ENCODE measurements around the gene RCOR1. TPM values are rescaled to one million over a fixed set of nuclear protein-coding genes. Genes with fewer than 3 reads are reported as not detected.
"Not testable (repeated sequence)": the region's sequence is repeated elsewhere in the genome, so short reads cannot be mapped to it uniquely, and the experiment has no call there.

RCOR1 gene
- polyA plus RNA-seq, 4 donors = 37.5 to 42.2 (median 40.7) TPM

DNA sequence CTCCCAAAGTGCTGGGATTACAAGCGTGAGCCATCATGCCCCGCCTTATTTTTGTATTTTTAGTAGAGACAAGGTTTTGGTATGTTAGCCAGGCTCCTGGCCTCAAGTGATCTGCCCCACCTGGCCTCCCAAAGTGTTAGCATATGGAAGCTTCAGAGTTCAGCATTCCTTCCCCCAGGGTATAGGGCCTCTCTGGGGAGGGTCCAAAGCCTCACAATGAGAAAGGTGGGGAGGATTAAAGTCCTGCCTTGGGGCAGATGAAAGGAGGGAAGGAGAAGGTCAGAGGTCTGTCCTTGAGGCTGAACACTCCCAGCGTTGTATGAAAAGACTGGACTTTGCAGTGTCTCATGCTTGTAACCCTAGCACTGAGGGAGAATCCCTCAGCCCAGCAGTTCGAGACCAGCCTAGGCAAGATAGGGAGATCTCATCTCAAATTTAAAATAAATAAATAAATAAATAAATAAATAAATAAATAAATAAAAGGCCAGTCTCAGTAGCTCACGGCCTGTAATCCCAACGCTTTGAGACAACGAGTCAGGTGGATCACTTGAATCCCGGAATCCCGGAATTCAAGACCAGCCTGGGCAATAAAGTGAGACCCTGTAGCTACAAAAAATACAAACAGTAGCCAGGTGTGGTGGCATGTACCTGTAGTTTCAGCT, 22.0 kb upstream of the RCOR1 start:
- DNase-seq (ENCODE audit: low read depth in 4 of 4, low spot score in 3 of 4) = no peak

DNA sequence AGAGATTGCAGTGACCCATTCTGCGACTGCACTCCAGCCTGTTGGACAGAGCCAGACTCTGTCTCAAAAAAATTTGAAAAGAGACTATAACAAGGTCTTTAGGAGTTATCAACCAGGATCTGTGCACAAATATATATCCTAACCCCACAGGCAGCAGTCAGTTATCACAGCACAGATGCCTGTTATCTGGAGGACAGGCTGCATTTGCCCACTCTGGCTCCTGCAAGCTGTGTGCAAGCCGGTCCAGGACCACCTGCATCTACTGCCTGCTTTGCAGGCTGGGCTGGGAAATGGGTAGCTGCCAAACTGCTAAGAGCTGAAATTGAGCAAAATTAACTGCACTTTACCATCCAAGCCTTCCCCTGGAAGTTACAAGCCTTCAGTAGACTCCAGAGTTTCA, 21.4 kb upstream of the RCOR1 start:
- no peak for DNase-seq (ENCODE audit: low read depth in 4 of 4, low spot score in 3 of 4)

DNA sequence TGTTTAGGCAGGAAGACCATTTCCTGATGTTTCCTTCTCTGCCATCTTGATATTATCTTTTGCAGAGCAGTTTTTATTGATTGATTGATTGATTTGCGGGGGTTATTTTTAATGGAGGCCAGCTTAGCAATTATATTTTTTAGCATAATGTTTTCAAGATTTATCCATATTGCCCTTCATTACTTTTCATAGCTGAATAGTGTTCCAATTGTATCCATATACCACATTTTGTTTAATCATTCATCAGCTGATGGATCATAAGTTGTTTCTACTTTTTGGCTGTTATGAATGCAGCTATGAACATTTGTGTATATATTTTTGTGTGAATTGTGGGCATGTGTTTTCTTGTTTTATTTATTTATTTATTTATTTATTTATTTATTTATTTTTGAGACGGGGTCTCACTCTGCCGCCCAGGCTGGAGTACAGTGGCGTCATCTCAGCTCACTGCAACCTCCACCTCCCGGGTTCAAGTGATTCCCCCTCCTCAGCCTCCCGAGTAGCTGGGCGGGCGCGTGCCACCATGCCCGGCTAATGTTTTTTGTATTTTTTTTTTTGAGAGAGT, 20.9 kb upstream of the RCOR1 start:
- DNase-seq (ENCODE audit: low read depth in 4 of 4, low spot score in 3 of 4) = no peak

DNA sequence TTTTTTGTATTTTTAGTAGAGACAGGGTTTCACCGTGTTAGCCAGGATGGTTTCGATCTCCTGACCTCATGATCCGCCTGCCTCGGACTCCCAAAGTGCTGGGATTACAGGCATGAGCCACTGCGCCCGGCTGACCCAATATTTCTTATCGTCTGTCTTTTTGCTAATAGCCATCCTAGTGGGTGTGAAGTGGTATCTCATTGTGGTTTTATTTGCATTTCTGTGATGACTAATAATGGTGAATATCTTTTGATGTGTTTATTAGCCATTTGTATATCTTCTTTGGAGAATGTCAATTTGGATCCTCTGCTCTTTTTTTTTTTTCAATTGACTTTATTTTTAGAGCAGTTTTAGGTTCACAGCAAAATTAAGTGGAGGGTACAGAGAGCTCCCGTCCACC, 19.3 kb upstream of the RCOR1 start:
- not testable (repeated sequence) for DNase-seq (ENCODE audit: low read depth in 4 of 4, low spot score in 3 of 4)

DNA sequence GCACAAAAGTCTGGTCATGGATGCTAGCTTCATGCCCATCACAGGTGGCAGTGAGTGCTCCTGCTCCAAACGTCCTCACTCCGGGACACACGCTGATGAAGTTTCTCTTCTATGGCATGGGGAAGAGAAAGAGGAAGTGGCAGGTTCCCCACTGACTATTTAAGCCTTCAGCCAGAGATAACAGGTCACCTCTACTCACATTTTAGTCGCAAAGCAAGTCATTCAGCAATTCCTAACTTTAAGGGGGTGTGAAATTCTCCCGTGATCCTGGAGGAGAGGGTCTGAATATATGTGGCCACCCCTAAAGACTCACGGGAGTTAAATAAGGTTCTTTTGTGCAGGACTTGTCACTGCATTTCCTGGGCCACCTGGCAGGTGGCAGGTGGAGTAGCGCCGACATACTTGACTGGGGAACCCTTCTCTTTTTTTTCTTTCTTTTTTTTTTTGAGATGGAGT, 18.8 kb upstream of the RCOR1 start:
- no peak for DNase-seq (ENCODE audit: low read depth in 4 of 4, low spot score in 3 of 4)

DNA sequence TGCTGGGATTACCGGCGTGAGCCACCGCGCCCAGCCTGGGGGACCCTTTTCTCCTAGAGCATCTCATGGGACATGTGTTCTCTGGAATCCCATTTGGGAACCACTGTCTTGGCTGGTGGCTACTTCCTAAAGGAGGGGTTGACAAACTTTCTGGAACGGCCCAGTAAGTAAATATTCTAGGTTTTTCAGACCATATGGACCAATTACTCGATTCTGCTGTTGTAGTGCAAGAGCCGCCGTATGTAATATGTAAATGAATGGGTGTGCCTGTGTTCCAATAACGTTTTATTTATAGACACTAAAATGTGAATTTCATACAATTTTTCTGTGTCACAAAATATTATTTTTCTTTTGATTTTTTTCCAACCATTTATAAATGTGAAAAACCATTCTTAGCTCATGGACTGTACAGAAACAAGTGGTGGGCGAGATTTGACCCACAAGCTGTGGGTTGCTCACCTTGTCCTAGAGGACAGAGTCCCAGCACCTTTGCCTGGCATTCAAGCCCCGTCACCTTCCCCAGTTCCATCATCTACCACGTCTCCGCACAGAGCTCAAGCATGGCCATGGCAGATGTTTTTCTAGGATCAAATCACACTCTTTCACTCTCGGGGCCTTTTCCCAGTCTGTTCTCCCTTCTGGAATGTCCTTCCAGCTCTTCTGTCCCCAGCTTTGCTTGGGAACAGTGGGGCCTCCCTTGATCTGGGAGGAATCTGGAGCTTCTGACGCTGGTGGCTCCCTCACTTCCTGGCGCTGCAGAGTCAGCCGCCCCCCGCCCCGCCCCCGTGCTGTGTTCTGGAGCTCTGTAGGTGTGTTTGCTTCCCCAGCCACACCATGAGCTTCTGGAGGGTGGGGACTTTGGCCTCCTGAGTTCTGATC, 17.9 kb upstream of the RCOR1 start:
- no peak for DNase-seq (ENCODE audit: low read depth in 4 of 4, low spot score in 3 of 4)

DNA sequence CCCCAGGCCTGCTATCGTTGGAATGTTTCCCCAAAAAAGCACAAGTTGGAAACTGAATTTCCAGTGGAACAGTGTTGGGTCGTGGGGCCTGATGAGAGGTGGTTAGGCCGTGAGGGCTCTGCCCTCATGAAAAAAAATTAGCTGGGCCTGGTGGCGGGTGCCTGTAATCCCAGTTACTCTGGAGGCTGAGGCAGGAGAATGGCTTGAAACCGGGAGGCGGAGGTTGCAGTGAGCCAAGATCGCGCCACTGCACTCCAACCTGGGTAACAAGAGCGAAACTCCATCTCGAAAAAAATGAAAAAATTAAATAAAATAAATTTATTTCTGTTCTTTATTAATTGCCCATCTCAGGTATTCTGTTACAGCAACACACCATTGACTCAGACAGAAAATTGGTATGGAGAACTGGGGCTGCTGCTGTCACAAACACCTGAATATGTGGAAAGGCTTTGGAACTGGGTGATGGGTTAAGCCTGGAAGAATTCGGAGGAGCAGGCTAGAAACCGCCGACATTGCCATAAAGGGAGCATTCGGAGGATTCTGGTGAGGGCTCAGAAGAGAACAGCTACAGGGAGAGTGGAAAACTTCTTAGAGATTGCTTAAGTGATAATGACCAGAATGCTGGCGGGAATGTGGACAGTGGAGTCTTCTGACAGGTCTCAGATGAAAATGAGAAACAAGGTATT, 17.1 kb upstream of the RCOR1 start:
- no peak for DNase-seq (ENCODE audit: low read depth in 4 of 4, low spot score in 3 of 4)

DNA sequence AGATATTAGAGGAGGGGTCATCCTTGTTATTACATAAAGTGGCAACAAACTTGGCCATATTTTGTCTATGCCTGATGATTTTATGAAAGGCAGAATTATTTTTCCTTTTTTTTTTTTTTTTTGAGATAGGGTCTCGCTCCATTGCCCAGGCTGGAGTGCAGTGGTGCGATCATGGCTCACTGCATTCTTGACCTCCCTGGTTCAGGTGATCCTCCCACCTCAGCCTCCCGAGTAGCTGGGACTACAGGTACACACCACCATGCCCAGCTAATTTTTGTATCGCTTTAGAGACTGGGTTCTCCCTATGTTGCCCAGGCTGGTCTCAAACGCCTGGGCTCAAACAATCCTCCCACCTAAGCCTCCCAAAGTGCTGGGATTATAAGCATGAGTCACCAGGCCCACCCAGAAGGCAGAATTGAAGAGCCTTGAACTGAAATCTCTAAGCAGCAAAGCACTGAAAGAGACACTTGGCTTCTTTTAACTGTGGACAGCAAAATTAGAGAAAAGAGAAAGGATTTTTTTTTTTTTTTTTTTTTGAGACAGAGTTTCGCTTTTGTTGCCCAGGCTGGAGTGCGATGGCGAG, 16.5 kb upstream of the RCOR1 start:
- not testable (repeated sequence) for DNase-seq (ENCODE audit: low read depth in 4 of 4, low spot score in 3 of 4)

DNA sequence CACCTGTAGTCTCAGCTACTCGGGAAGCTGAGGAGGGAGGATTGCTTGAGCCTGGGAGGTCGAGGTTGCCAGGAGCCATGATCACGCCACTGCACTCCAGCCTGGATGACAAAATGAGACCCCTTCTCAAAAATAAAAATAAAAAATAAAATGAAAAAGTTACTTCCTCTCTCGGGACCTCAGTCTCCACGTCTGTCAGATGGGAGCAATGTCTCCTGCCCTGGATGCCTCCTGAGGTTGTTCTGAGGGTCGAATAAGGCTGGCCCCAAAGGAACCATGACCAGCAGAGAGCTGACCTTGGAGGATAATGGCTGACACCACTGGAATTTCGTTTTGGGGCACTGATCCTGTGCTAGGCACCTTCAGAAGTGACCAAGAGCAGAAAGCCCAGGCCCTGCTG, 13.6 kb upstream of the RCOR1 start:
- no peak for DNase-seq (ENCODE audit: low read depth in 4 of 4, low spot score in 3 of 4)

DNA sequence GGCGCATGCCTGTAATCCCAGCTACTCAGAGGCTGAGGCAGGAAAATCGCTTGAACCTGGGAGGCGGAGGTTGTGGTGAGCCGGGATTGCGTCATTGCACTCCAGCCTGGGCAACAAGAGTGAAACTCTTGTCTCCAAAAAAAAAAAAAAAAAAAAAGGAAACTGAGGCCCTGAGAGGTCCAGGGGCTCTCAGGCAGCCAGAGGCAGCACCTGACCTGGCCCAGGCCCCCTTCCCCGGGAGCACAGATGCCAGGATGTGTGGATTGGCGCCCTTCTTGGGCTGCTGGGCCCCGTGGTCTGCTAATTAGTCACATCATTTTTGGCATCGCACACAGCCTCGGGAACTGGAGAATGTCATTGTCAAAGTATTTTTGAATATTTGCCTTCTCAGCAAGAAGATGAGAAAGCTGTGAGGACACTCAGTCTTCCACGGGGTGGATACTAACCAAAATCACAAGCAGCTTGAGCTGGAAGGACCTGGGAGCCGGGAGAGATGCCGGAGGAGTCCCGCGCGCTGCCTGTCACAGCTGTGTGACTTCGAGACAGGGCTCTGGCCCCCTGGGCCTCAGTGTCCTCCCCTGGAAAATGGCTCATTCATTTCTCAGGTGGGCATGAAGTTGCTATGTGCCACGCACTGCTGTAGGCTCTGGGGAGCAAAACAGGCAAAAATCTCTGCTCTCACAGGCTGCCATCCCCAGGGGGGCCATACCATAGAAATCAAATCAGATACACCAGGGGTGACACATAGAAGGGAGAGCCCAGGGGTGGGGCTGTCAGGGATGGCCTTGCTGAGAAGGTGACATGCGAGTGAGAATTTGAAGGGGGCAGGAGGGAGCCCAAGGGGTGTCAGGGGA, 12.5 kb upstream of the RCOR1 start:
- no peak for DNase-seq (ENCODE audit: low read depth in 4 of 4, low spot score in 3 of 4)

DNA sequence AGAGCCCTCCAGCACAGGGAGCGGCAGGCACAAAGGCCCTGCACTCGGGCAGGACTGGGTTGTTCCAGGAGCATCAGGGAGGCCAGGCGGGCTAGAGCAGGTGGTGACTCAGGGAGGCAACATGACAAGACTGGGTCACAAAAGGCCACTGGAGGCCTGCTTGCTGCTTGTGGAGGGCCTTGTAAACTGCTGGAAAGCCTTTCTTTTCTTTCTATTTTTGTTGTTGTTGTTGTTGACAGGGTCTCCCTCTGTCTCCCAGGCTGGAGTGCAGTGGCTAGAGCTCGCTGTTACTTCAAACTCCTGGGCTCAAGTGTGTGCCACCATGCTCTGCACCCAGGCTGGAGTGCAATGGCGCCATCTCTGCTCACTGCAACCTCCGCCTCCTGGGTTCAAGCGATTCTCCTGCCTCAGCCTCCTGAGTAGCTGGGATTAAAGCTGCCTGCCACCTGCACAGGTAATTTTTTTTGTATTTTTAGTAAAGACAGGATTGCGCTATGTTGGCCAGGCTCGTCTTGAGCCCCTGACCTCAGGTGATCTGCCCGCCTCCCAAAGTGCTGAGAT, 11.8 kb upstream of the RCOR1 start:
- no peak for DNase-seq (ENCODE audit: low read depth in 4 of 4, low spot score in 3 of 4)

DNA sequence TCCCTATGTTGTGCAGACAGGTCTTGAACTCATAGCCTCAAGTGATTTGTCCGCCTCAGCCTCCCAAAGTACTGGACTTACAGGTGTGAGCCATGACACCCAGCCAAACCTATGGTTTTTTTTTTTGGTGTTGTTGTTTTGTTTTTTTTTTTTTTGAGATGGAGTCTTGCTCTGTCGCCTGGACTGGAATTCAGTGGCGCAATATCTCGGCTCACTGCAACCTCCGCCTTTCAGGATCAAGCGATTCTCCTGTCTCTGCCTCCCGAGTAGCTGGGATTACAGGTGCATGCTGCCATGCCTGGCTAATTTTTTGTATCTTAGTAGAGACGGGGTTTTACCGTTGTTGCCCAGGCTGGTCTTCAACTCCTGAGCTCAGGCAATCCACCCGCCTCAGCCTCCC, 11.3 kb upstream of the RCOR1 start:
- DNase-seq (ENCODE audit: low read depth in 4 of 4, low spot score in 3 of 4) = no peak

DNA sequence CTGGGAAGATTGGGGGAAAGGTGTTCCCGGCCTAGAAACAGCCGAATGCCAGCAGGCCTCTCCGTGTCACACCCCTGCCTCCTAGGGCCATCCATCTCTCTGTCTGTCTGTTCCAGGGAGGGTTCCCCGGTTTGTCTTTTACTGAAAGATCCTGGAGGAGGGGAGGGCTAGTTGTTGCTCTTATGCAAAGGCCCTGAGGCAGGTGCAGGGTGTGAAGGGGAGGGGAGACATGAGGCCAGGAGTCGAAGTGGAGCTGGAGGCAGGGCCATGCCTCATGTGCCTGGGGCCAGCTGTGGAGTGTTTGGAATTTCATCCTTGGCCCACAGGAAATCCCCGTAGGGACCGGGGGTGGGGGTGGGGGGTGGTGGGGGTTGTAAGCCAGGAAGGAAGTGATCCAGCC, 8.7 kb upstream of the RCOR1 start:
- no peak for DNase-seq (ENCODE audit: low read depth in 4 of 4, low spot score in 3 of 4)

DNA sequence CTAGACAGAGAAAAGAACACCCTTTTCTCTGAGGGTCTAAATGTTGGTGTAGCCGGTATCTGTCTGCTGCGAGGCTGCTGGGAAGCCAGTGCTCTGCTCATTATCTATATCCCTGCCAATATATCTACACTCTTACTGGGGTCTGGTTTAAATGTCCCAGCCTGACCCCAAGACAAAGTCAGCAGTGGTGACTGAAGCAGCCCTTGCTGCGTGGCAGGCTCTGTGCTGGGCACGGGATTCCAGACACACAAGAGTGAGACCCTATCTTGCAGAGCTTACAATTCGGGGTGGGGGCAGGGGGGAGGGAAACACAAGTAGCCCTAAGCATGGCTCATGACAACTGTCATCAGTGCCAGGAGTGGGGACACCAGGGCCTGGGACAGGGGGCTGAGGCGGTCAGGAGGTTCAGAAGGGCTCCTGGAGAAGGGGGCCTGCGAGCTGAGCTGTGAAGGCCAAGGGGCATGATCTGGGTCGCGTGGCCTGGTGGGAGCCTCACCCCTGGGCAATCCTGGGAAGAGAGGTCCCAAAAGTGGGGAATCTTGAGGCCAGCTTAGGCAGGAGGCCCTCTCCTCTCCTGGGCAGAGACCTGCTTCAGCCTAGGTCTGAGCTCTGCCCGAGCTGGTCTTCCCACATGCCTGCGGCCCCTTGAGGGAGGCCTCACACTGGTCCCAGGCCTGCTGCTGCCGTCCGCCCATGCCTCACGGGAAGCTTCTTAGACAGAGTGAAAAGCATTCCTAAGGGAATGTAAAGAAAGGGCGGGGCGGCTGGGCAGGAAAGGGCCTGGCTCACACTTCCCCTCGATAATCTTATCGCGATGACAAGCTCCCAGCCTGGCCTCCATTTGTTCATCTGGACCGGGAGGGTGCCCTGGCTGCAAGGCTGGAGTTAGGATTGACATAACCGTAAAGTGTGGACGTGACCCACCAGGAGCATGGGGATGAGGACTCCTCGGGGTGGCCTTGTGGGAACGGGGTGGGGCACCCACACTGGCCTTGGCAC, 7.3 kb upstream of the RCOR1 start:
- DNase-seq (ENCODE audit: low read depth in 4 of 4, low spot score in 3 of 4) = no peak

DNA sequence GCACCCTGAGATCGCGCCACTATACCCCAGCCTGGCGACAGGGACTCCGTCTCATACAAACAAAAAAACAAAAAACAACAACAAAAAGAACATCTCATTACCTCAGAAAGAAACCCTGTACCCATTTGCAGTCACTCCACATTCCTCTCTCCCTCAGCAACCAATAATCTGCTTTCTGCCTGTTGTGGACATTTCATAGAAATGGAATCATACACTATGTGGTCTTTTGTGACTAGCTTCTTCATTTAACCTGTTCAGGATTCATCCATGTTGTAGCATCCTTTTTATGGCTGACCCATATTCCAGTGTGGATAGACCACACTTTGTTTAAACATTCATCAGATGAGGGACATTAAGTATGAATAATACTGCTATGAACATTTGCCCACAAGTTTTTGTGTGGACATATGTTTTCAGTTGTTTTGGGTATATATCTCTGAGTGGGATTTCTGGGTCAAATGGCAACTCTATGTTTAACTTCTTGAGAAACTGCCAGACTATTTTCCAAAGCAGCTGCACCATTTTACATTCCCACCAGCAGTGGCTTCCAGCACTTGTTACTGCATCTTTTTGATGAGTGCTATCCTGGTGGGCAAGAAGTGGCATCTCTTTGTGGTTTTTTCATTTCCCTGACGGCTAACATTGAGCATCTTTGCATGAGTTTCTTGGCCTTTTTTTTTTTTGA, 5.9 kb upstream of the RCOR1 start:
- DNase-seq (ENCODE audit: low read depth in 4 of 4, low spot score in 3 of 4) = no peak

DNA sequence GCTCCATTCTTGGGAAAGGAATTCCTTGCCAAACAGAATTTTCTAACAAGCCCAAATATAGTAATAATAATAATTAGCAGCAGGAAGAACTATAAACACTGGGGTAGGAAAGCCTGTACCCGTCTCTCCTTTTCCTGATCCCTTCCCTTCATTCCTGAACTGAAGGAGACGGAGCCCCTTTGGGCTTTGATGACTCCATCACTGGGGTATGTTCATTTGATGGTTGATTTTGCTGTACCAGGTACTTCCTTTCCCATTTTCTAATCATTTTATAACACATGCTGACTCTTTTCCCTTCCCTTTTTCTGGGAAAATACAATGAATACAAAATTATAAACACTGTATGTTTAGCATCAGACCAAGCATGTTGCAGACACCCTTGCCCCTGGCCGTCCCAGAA, 3.6 kb upstream of the RCOR1 start:
- DNase-seq (ENCODE audit: low read depth in 4 of 4, low spot score in 3 of 4) = no peak

DNA sequence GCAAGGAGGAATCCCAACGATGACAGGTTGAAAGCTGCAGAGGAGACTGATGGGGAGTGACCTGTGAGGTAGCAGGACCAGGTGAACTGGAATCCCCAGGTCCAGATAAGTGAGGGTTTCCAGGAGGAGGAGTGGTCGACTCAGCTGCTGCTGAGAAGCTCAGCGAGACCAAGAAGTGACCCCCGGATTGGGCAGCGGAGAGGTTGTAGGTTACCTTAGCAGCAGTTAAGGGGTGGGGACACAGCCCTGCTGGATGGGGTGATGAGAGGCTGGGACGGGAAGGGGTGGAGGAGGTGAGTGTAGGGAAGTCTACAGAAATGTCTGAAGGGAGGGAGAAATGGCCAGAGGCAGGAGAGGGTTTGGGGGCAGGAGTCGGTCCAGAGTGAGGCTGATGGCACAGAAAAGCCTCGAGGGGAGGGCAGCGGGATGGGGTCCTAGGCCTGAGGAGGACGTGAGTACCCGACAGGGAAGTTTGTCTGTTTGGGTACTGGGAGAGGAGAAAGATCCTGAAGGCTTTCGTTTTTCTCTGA, 2.6 kb upstream of the RCOR1 start:
- no peak for DNase-seq (ENCODE audit: low read depth in 4 of 4, low spot score in 3 of 4)

Data from left renal pelvis (tissue), 4 donors.